Activated CD8-positive, alpha-beta T cell treated with anti-CD3 and anti-CD28 coated beads, Interleukin-2, amount 10 ng/mL, durations not matched to agents 7 days and 5 days (primary cell): ENCODE data around the gene CAPN2. TPM values are rescaled to one million over a fixed set of nuclear protein-coding genes. Genes with fewer than 3 reads are reported as not detected.

Source experiments
- ATAC-seq: fragments of 150-1000 bp; cut with Tn5 transposase; one replicate; pipeline ENCODE4 v1.10.0; 2021; ENCODE audit warnings: moderate library complexity
- CTCF ChIA-PET: fragments of 350-600 bp; sonication (Branson Sonifier 250); formaldehyde crosslinking; loops from one replicate; lab custom pipeline; 2021; ENCODE audit warnings: antibody characterized with exemption; lab: Charles Lee
- POLR2A ChIA-PET: fragments of 350-600 bp; sonication (Branson Sonifier 250); formaldehyde crosslinking; loops from one replicate; lab custom pipeline; 2021; ENCODE audit warnings: antibody characterized with exemption; lab: Charles Lee
- DNase-seq: peaks from one replicate; pipeline ENCODE4 v3.0.0-alpha.2; 2020
- H3K27ac Mint-ChIP-seq: one replicate; pipeline ENCODE4 v1.8.0; 2021; ENCODE audit warnings: mild to moderate bottlenecking, mixed read lengths
- H3K27me3 Mint-ChIP-seq: one replicate; pipeline ENCODE4 v1.8.0; 2021; ENCODE audit warnings: low read depth, mixed read lengths
- H3K36me3 Mint-ChIP-seq: one replicate; pipeline ENCODE4 v1.8.0; 2021; ENCODE audit warnings: low read depth, mixed read lengths
- H3K4me1 Mint-ChIP-seq: one replicate; pipeline ENCODE4 v1.8.0; 2021; ENCODE audit warnings: low read depth, mixed read lengths
- H3K4me3 Mint-ChIP-seq: one replicate; pipeline ENCODE4 v1.8.0; 2021; ENCODE audit warnings: mild to moderate bottlenecking, mixed read lengths
- H3K9me3 Mint-ChIP-seq: one replicate; pipeline ENCODE4 v1.8.0; 2022; ENCODE audit warnings: mixed read lengths; ENCODE audit not compliant: insufficient read depth
- total RNA-seq, 2 experiments: library from RNA; stranded (reverse); gene quantifications; one replicate each; pipeline ENCODE4 v1.2.3, GENCODE V29; 2021

The CAPN2 gene
- total RNA-seq, 2 experiments from 2014 or later: 176 to 178 TPM

DNA sequence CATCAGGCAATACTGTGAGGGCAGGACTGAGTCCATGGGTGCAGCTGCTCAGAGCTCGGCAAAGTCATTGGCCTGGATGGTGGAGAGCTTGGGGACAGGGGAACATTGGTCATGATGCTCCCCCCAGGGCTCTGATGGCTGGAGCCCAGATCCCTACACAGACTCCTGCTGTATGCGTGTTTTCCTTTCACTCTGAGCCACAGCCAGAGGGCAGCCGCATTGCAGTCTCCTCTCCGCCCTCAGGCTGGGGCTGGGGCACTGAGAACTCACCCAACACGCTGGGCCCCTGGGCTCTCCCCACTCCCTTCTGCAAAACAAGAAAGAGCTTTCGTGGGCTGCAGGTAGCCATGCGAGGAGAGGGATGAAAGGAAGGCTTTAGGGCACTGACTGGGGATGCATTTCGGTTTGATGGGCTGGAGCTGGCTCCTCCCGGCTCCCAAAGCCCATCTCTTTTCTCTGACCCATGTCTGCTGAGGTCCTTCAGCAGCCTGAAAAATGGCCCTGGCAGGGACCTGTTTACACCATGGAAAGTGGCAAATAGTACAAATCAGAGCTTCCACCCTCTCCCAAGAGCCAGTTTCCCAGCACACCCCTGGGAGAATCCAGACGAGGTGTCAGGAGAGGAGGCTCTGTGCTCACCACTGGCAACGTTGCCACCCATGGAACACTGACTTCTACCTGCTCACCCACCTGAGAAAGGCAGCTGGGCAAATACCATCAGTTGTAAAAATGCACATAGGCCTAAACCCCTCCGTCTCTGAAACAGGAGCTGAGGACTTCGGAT is 43.8 kb downstream of the CAPN2 start:
- H3K9me3 Mint-ChIP-seq: no peaks in the 10 kb centered on the region
- H3K4me3 Mint-ChIP-seq: no peak overlapping the region
- CTCF ChIA-PET: no interaction called here
- POLR2A ChIA-PET: interaction anchor here (0.5 to 0.6 kb wide), 2 partner anchors 22 to 562 kb away, joined by 3 to 4 read pairs; no protein-coding TSS in a partner anchor
- peaks cover 67% of the 10 kb centered on the region for H3K36me3 Mint-ChIP-seq
- H3K4me1 Mint-ChIP-seq: no peaks in the 10 kb centered on the region
- DNase-seq: no peak
- no peak overlapping the region for H3K27ac Mint-ChIP-seq
- H3K27me3 Mint-ChIP-seq: no peaks in the 10 kb centered on the region
- no peak for ATAC-seq

DNA sequence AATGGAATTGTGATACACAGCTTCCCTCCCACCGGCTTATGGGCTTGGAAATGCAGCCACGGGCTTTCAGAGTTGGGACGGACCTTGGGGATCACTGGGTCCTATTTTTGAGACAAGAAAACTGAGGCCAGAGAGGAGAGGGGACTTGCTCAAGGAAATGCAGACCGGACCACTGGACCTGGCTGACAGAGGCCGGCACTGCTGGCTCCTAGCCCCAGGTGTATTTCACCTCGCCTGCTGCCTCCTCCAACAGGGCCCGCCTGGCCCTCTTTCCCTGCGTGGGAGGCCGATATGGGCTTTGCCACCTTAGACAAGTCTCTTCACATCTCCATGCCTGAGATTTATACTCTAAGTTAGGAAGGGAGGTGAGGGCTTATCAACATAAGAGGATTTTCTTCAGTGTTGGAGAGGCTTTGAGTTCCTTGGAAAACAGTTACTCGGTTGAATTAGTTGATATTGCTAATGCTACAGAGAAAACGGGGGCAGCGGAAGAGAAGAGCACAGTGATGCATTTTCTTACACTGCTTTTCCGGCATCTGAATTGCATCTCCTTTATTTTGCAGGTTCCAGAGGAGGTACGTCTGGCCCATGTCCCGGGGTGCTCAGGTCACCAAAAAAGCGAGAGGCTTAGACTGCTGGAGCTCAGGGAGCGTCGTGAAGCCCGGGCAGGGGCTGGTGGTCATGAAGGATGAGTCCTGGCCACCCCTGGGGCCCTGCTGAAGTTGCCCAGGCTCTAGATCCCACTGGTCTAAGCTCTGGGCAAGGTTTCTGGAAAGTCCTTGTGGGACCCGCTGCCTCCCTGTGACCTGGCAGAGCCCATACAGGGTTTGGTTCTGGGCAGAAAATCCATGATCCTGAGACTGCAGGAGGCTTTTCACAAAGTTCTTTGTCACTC is 44.7 kb downstream of the CAPN2 start:
- no peaks in the 10 kb centered on the region for H3K9me3 Mint-ChIP-seq
- ChIA-PET POLR2A (no interaction called here), CTCF (interaction anchor here (1.4 kb wide), 1 partner anchor 8 kb away, joined by 4 read pairs; no protein-coding TSS in a partner anchor)
- no peaks in the 10 kb centered on the region for H3K4me1 Mint-ChIP-seq
- ATAC-seq (no peak), DNase-seq (no peak)
- H3K27me3 Mint-ChIP-seq: no peaks in the 10 kb centered on the region
- H3K36me3 Mint-ChIP-seq: peaks cover 66% of the 10 kb centered on the region
- H3K27ac Mint-ChIP-seq: peak overlapping the region; percentile 33
- no peak overlapping the region for H3K4me3 Mint-ChIP-seq

DNA sequence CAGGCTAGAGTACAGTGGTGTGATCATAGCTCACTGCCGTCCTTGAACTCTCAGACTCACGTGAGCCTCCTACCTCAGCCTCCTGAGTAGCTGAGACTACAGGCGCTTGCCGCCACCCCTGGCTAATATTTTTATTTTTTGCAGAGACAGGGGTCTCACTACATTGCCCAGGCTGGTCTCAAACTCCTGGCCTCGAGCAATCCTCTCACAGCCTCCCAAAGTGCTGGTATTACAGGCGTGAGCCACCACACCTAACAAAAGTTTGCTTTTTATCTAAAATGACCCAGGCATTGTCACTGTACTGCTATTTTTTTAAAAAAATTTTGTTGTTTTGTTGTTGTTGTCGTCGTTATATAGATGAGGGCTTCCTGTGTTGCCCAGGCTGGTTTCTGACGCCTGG is 46.4 kb downstream of the CAPN2 start:
- Mint-ChIP-seq H3K27ac (no peak overlapping the region), H3K36me3 (peaks cover 63% of the 10 kb centered on the region), H3K4me3 (no peak overlapping the region), H3K9me3 (no peaks in the 10 kb centered on the region), H3K27me3 (no peaks in the 10 kb centered on the region), H3K4me1 (no peaks in the 10 kb centered on the region)
- DNase-seq (no peak), ATAC-seq (no peak)
- ChIA-PET POLR2A (interaction anchor here (0.6 kb wide), 1 partner anchor 73 kb away, joined by 4 read pairs; no protein-coding TSS in a partner anchor), CTCF (no interaction called here)

DNA sequence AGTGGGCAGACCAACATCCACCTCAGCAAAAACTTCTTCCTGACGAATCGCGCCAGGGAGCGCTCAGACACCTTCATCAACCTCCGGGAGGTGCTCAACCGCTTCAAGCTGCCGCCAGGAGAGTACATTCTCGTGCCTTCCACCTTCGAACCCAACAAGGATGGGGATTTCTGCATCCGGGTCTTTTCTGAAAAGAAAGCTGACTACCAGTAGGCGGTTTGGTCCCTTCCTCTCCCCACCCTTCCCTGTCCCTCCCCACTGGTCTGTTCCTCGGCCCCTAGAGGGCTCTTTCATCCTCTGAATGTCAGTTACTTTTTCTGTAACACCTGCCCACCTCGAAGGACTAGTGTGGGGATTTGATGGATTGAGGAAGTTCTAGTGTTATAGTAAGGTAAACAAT is 46.9 kb downstream of the CAPN2 start:
- no peaks in the 10 kb centered on the region for H3K27me3 Mint-ChIP-seq

DNA sequence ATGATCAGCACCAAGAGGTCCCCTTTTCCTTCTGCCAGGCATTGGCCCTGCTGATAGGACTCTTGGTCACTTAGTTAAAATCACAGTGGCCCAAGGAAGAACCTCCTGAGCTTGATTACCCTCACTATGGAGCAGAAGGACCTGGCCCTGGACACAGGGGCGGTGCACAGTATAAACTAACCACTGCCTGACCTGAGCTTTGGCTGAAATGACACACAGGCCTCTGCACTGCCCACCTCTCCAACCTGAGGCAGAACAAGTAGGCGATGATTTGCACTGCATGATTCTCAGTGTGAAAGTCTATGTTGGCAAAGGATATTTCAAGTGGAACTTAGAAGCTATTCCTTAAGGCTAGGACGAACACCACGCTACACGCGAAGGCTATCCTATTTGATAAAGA is 48.5 kb downstream of the CAPN2 start:
- no peak overlapping the region for H3K27ac Mint-ChIP-seq
- ChIA-PET CTCF (interaction anchor here (1.2 to 2.5 kb wide), 3 partner anchors 9 to 42 kb away, joined by 3 to 13 read pairs (median 4); no protein-coding TSS in a partner anchor), POLR2A (no interaction called here)
- no peaks in the 10 kb centered on the region for H3K27me3 Mint-ChIP-seq
- H3K4me3 Mint-ChIP-seq: no peak overlapping the region
- no peaks in the 10 kb centered on the region for H3K9me3 Mint-ChIP-seq
- no peaks in the 10 kb centered on the region for H3K4me1 Mint-ChIP-seq
- H3K36me3 Mint-ChIP-seq: peaks cover 67% of the 10 kb centered on the region
- DNase-seq (no peak), ATAC-seq (no peak)

More for the DNA sequence above, 46.9 kb downstream of the CAPN2 start:
- no peaks in the 10 kb centered on the region for H3K4me1 Mint-ChIP-seq
- ChIA-PET POLR2A (interaction anchor here (0.6 kb wide), 1 partner anchor 72 kb away, joined by 4 read pairs; no protein-coding TSS in a partner anchor), CTCF (interaction anchor here (2.5 kb wide), 1 partner anchor 10 kb away, joined by 13 read pairs; no protein-coding TSS in a partner anchor)
- no peak overlapping the region for H3K4me3 Mint-ChIP-seq
- H3K9me3 Mint-ChIP-seq: no peaks in the 10 kb centered on the region
- no peak overlapping the region for H3K27ac Mint-ChIP-seq
- DNase-seq (no peak), ATAC-seq (no peak)
- peaks cover 66% of the 10 kb centered on the region for H3K36me3 Mint-ChIP-seq

DNA sequence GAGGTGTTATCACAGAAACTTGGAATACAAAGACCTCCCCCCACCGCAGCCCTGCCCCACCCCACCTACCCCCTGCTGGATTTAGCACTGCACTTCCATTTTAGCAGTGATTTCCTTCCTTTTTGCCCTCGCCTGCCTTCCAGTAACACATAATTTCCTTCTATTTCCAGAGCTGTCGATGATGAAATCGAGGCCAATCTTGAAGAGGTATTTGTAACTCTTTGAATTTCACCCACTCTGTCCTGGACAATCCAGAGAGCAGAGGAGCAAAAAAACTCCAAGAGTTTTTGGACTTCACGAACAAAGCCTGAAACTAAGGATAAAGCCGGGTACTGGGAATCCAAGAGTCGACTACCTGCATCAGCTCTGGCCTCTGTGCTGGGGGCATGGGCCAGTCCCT is 49.1 kb downstream of the CAPN2 start:
- no peak overlapping the region for H3K27ac Mint-ChIP-seq
- no peaks in the 10 kb centered on the region for H3K4me1 Mint-ChIP-seq
- H3K4me3 Mint-ChIP-seq: no peak overlapping the region
- no peak for ATAC-seq
- H3K9me3 Mint-ChIP-seq: no peaks in the 10 kb centered on the region
- ChIA-PET POLR2A (interaction anchor here (0.9 kb wide), 1 partner anchor 11 kb away, joined by 3 read pairs; no protein-coding TSS in a partner anchor), CTCF (interaction anchor here (1.0 to 2.5 kb wide), 4 partner anchors 8 to 63 kb away, joined by 3 to 13 read pairs (median 8); no protein-coding TSS in a partner anchor)
- no peak for DNase-seq
- H3K27me3 Mint-ChIP-seq: no peaks in the 10 kb centered on the region
- H3K36me3 Mint-ChIP-seq: peaks cover 73% of the 10 kb centered on the region

DNA sequence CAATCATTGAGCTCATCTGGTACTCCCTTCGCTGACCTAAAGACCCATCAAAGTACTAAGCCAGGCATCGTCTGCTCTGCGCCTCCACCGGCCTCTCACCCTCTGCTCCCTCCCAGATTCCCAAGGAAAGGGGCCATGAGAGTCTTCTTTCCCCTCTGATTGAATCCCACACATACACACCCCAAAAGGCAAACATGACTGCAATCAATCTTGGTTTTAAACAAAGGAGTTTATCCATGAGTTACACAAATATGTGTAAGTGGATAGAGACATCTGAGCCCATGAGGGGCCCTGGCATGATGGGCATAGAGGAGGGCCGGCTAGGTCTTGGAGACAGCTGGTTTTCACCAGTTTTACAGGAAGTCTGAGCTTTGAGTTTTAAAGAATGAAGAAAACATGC is 50.9 kb downstream of the CAPN2 start:
- Mint-ChIP-seq H3K36me3 (peaks cover 72% of the 10 kb centered on the region), H3K9me3 (no peaks in the 10 kb centered on the region)

DNA sequence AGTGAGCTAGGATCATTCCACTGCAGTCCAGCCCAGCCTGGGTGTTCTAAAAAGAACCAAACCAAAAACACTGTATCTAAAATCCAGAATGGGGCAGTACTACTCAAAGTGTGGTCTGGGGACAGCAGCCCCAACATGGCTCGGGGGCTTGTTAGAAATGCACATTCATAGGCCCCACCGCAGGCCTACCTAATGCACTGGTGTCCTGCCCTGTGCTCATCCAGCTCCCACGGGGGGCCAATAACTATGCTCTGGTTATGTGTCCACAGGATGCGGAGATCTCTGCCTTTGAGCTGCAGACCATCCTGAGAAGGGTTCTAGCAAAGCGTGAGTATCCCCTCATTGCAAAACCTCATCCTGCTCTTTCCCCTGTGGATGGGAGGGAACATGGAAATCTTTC is 51.5 kb downstream of the CAPN2 start:
- DNase-seq (no peak), ATAC-seq (no peak)
- H3K4me1 Mint-ChIP-seq: no peaks in the 10 kb centered on the region
- ChIA-PET POLR2A (no interaction called here), CTCF (interaction anchor here (0.8 to 2.3 kb wide), 2 partner anchors 14 to 15 kb away, joined by 4 to 12 read pairs; no protein-coding TSS in a partner anchor)
- no peaks in the 10 kb centered on the region for H3K27me3 Mint-ChIP-seq
- H3K4me3 Mint-ChIP-seq: no peak overlapping the region
- H3K36me3 Mint-ChIP-seq: peaks cover 71% of the 10 kb centered on the region
- no peaks in the 10 kb centered on the region for H3K9me3 Mint-ChIP-seq
- no peak overlapping the region for H3K27ac Mint-ChIP-seq

More for the DNA sequence above, 50.9 kb downstream of the CAPN2 start:
- H3K4me1 Mint-ChIP-seq: no peaks in the 10 kb centered on the region
- H3K4me3 Mint-ChIP-seq: no peak overlapping the region
- DNase-seq: no peak
- ChIA-PET POLR2A (interaction anchor here (0.8 kb wide), 1 partner anchor 385 kb away, joined by 3 read pairs; no protein-coding TSS in a partner anchor), CTCF (interaction anchor here (0.5 to 2.3 kb wide), 2 partner anchors 14 to 638 kb away, joined by 3 to 12 read pairs; no protein-coding TSS in a partner anchor)
- H3K27me3 Mint-ChIP-seq: no peaks in the 10 kb centered on the region
- ATAC-seq: no peak
- no peak overlapping the region for H3K27ac Mint-ChIP-seq

DNA sequence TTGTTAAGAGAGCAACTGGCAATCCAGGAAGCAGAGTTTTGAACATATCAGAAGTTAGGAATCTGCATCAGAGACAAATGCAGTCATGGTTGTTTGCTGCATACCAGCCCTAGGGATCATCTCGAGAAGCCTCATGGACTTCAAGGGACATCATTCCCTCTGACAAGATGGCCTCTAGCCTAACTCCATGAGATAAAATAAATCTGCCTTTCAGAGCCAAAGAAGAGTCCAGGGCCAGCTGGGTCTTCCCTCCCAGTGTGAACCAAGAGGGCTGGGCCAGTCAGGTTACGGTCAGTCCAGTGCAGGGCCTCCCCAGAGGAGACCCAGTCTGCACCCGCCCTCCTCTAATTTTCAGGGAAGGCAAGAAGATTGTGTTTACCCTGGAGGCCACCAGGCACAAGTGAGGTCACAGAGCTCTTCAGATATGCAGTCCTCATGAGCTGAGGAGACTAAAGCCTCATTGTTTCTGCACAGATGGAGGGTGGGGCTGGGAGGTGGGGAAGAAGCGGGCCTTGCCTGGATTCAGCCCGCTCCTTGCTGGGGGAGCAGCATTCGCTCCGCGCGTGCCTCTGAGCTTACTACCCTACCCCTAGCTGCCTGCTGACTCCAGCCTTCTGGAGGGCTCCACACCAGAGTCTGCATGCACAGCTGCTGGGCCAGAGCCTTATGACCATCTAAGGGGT is 52.8 kb downstream of the CAPN2 start:
- POLR2A ChIA-PET: no interaction called here
- H3K27ac Mint-ChIP-seq: no peak overlapping the region
- CTCF ChIA-PET: no interaction called here
- H3K27me3 Mint-ChIP-seq: no peaks in the 10 kb centered on the region
- no peaks in the 10 kb centered on the region for H3K4me1 Mint-ChIP-seq
- peaks cover 70% of the 10 kb centered on the region for H3K36me3 Mint-ChIP-seq
- no peak overlapping the region for H3K4me3 Mint-ChIP-seq
- no peak for DNase-seq
- ATAC-seq: peak; percentile 35
- H3K9me3 Mint-ChIP-seq: no peaks in the 10 kb centered on the region

DNA sequence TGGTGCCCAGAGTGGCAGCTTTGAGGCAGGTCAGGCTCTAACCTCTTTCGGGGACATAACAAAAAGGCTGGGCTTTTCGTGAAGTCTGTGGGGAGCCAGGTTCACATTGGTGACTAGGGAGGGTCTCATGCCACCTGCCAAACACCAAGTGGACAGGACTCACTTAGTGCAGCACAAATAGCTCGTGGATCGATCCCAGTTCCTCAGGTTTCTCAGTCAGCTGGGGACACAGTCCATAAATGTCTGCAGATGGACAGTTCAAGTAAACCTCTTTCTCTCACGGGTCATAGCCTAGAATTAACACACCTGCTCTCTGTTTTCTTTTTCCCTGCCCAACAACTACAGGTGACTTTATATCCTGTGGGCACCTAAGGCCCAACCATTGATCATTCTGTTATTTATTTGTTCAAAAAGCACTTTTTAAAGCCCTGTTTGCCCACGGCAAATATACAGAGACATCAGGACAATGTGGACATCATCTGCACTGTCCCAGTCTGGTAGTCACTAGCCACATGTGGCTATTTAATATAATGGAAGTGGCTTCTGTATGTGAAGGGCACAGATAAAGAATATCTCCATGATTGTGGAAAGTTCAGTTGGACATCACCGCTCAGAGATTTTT is 53.5 kb downstream of the CAPN2 start:
- H3K36me3 Mint-ChIP-seq: peaks cover 72% of the 10 kb centered on the region

More for the DNA sequence above, 53.5 kb downstream of the CAPN2 start:
- ChIA-PET CTCF (no interaction called here), POLR2A (no interaction called here)
- Mint-ChIP-seq H3K27me3 (no peaks in the 10 kb centered on the region), H3K4me3 (no peak overlapping the region), H3K9me3 (no peaks in the 10 kb centered on the region), H3K27ac (no peak overlapping the region), H3K4me1 (no peaks in the 10 kb centered on the region)
- ATAC-seq (no peak), DNase-seq (no peak)
